GM23338 (cell line): ENCODE results near the gene MAGI3. TPM values are rescaled to one million over a fixed set of nuclear protein-coding genes. Genes with fewer than 3 reads are reported as not detected.

Experiments used
- ATAC-seq: fragments of 200-7000 bp; cut with Tn5 transposase; 3 replicates; pipeline ENCODE4 v1.9.1; 2020
- DNase-seq: peaks from one replicate; pipeline ENCODE4 v3.0.0-alpha.2; 2015; ENCODE audit warnings: low spot score
- H2AFZ ChIP-seq: fragments of 200-600 bp; sonication (generic); 2 replicates; pipeline ENCODE4 v1.8.0; 2016; ENCODE audit warnings: antibody characterized with exemption, mild to moderate bottlenecking, moderate library complexity
- H3F3A ChIP-seq: fragments of 200-600 bp; sonication (generic); replicated peaks from 2 replicates; pipeline ENCODE4 v1.8.0; 2017; ENCODE audit warnings: antibody characterized with exemption, mixed run types, low read depth
- H3K27ac ChIP-seq: fragments of 200-600 bp; sonication (generic); 2 replicates; pipeline ENCODE4 v1.6.1; 2016; ENCODE audit warnings: low read depth
- H3K27me3 ChIP-seq: fragments of 200-600 bp; sonication (generic); 2 replicates; pipeline ENCODE4 v1.8.0; 2016; ENCODE audit warnings: mild to moderate bottlenecking, mixed run types, moderate library complexity; ENCODE audit not compliant: insufficient read depth
- H3K36me3 ChIP-seq: fragments of 200-600 bp; sonication (generic); 2 replicates; pipeline ENCODE4 v1.8.0; 2016; ENCODE audit warnings: mild to moderate bottlenecking; ENCODE audit not compliant: insufficient read depth
- H3K4me1 ChIP-seq: fragments of 200-600 bp; sonication (generic); 2 replicates; pipeline ENCODE4 v1.8.0; 2016; ENCODE audit warnings: mild to moderate bottlenecking, moderate library complexity; ENCODE audit not compliant: insufficient read depth
- H3K4me2 ChIP-seq: fragments of 200-600 bp; sonication (generic); 2 replicates; pipeline ENCODE4 v1.7.1; 2017; ENCODE audit warnings: mixed run types
- H3K4me3 ChIP-seq: fragments of 200-600 bp; sonication (generic); 2 replicates; pipeline ENCODE4 v1.6.1; 2016; ENCODE audit warnings: mixed run types
- H3K79me2 ChIP-seq: fragments of 200-600 bp; sonication (generic); replicated peaks from 2 replicates; pipeline ENCODE4 v1.8.0; 2017; ENCODE audit warnings: mild to moderate bottlenecking; ENCODE audit not compliant: insufficient read depth
- H3K9me2 ChIP-seq: fragments of 200-600 bp; sonication (generic); 2 replicates; pipeline ENCODE4 v1.8.0; 2017; ENCODE audit not compliant: insufficient read depth
- H4K20me1 ChIP-seq: fragments of 200-600 bp; sonication (generic); replicated peaks from 2 replicates; pipeline ENCODE4 v1.8.0; 2017; ENCODE audit warnings: mild to moderate bottlenecking; ENCODE audit not compliant: insufficient read depth
- H3K27ac Mint-ChIP-seq: 2 replicates; pipeline ENCODE4 v1.8.0; 2020; ENCODE audit warnings: inconsistent platforms, mild to moderate bottlenecking, moderate library complexity, mixed read lengths
- H3K27me3 Mint-ChIP-seq: 3 replicates; pipeline ENCODE4 v1.8.0; 2022; ENCODE audit warnings: low read depth, mild to moderate bottlenecking, moderate library complexity, mixed read lengths, inconsistent platforms; ENCODE audit not compliant: insufficient read depth, poor library complexity
- H3K36me3 Mint-ChIP-seq: 3 replicates; pipeline ENCODE4 v1.8.0; 2021; ENCODE audit warnings: low read depth, mild to moderate bottlenecking, inconsistent platforms, moderate library complexity, mixed read lengths
- H3K4me1 Mint-ChIP-seq: 3 replicates; pipeline ENCODE4 v1.8.0; 2020; ENCODE audit warnings: mild to moderate bottlenecking, inconsistent platforms, mixed read lengths
- H3K4me3 Mint-ChIP-seq: 3 replicates; pipeline ENCODE4 v1.8.0; 2021; ENCODE audit warnings: moderate library complexity, mild to moderate bottlenecking, inconsistent platforms, mixed read lengths
- H3K9me3 Mint-ChIP-seq: 3 replicates; pipeline ENCODE4 v1.8.0; 2020; ENCODE audit warnings: moderate library complexity, mild to moderate bottlenecking, inconsistent platforms, mixed read lengths
- CREB1 ChIP-seq: fragments of 250-450 bp; sonication (Bioruptor Pico); IDR thresholded peaks from 2 replicates; pipeline ENCODE4 v1.5.0; 2020; ENCODE audit warnings: low read depth, mild to moderate bottlenecking, moderate library complexity
- EZH2 ChIP-seq: fragments of 200-600 bp; sonication (generic); IDR thresholded peaks from one replicate; pipeline ENCODE4 v1.8.0; 2017; ENCODE audit warnings: antibody characterized with exemption, mild to moderate bottlenecking, low read depth; ENCODE audit not compliant: unreplicated experiment
- EZH2phosphoT487 ChIP-seq: fragments of 200-600 bp; sonication (generic); IDR thresholded peaks from one replicate; pipeline ENCODE4 v1.8.1; 2018; ENCODE audit warnings: antibody characterized with exemption; ENCODE audit not compliant: unreplicated experiment
- JUNB ChIP-seq: IDR thresholded peaks from one replicate; pipeline ENCODE4 v1.6.1; 2016; ENCODE audit warnings: antibody characterized with exemption; ENCODE audit not compliant: unreplicated experiment
- NANOG ChIP-seq: IDR thresholded peaks from 2 replicates; pipeline ENCODE4 v1.6.1; 2016; ENCODE audit warnings: antibody characterized with exemption, borderline replicate concordance
- POLR2AphosphoS5 ChIP-seq: IDR thresholded peaks from 2 replicates; pipeline ENCODE4 v1.6.1; 2016; ENCODE audit warnings: antibody characterized with exemption, low read depth
- STAT1 ChIP-seq: IDR thresholded peaks from one replicate; pipeline ENCODE4 v1.6.1; 2016; ENCODE audit warnings: antibody characterized with exemption; ENCODE audit not compliant: unreplicated experiment
- ZNF114 ChIP-seq: fragments of 250-450 bp; sonication (Bioruptor Pico); IDR thresholded peaks from 2 replicates; pipeline ENCODE4 v1.5.0; 2020; ENCODE audit warnings: mild to moderate bottlenecking, moderate library complexity
- ZNF331 ChIP-seq: fragments of 250-450 bp; sonication (Bioruptor Pico); IDR thresholded peaks from 2 replicates; pipeline ENCODE4 v1.5.0; 2020; ENCODE audit warnings: low read depth, mild to moderate bottlenecking, moderate library complexity
- polyA plus RNA-seq: library from polyadenylated mRNA; unstranded; fragments of >200 nt; fragmentation: Nextera tagmentation; extraction: Ambion mirVana; gene quantifications from 2 replicates; pipeline ENCODE4 v1.2.1, GENCODE V29; 2016
- total RNA-seq: library from RNA; depleted of rRNA; stranded (reverse); fragments of >200 nt; shearing (Covaris generic); gene quantifications from 2 replicates; pipeline ENCODE4 v1.2.3, GENCODE V29; 2014
- TF ChIP-seq, protein P1 (sequence below): IDR thresholded peaks from one replicate; pipeline ENCODE4 v1.6.1; 2018; ENCODE audit warnings: antibody characterized with exemption; ENCODE audit not compliant: unreplicated experiment
- TF ChIP-seq, protein P2 (sequence below): fragments of 250-450 bp; sonication (Bioruptor Pico); IDR thresholded peaks from 2 replicates; pipeline ENCODE4 v1.5.0; 2020; ENCODE audit warnings: mild to moderate bottlenecking, moderate library complexity
- TF ChIP-seq, protein P3 (sequence below): IDR thresholded peaks from 2 replicates; pipeline ENCODE4 v1.6.1; 2016; ENCODE audit warnings: antibody characterized with exemption

MAGI3 gene
- total and polyA plus RNA-seq, 2 experiments from 2014 or later: 3.9 to 10.0 TPM

DNA sequence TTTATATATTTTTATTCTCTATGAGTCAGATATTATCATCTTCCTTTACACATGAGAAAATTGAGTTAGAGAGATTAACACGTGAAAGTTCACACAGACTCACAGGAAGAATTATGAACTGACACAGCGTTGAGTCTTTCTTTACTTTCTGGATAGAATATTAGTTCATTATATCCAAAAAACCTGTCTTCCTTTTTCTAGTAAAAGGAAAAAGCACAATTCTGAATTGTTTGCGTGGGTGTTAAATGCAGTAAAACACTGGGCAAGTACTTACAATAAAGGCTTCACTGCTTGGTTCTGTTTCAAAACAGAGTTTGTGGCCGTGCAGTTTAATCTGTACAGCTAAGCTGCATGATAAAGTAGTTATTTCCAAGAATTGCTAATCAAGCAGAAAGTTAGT lies 10.8 kb downstream of the MAGI3 start:
- Histone ChIP-seq H3K27ac (no peak overlapping the region), H3K79me2 (peaks cover 17% of the 10 kb centered on the region; the same call in 1 of the 2 replicates), H3K9me2 (no peaks in the 10 kb centered on the region), H4K20me1 (no peaks in the 10 kb centered on the region), H3K4me2 (no peak overlapping the region), H3K36me3 (no peaks in the 10 kb centered on the region), H3F3A (no peaks in the 10 kb centered on the region), H2AFZ (no peak overlapping the region), H3K27me3 (no peaks in the 10 kb centered on the region), H3K4me3 (no peak overlapping the region), H3K4me1 (0 out of 2 replicates have a peak, but pooled peaks cover 5% of the 10 kb centered on the region)
- TF ChIP-seq POLR2AphosphoS5 (no peak), ZNF331 (no peak), CREB1 (CRISPR knock-in tag) (no peak), ZNF114 (CRISPR knock-in tag) (no peak)
- TF ChIP-seq, protein P1, sequence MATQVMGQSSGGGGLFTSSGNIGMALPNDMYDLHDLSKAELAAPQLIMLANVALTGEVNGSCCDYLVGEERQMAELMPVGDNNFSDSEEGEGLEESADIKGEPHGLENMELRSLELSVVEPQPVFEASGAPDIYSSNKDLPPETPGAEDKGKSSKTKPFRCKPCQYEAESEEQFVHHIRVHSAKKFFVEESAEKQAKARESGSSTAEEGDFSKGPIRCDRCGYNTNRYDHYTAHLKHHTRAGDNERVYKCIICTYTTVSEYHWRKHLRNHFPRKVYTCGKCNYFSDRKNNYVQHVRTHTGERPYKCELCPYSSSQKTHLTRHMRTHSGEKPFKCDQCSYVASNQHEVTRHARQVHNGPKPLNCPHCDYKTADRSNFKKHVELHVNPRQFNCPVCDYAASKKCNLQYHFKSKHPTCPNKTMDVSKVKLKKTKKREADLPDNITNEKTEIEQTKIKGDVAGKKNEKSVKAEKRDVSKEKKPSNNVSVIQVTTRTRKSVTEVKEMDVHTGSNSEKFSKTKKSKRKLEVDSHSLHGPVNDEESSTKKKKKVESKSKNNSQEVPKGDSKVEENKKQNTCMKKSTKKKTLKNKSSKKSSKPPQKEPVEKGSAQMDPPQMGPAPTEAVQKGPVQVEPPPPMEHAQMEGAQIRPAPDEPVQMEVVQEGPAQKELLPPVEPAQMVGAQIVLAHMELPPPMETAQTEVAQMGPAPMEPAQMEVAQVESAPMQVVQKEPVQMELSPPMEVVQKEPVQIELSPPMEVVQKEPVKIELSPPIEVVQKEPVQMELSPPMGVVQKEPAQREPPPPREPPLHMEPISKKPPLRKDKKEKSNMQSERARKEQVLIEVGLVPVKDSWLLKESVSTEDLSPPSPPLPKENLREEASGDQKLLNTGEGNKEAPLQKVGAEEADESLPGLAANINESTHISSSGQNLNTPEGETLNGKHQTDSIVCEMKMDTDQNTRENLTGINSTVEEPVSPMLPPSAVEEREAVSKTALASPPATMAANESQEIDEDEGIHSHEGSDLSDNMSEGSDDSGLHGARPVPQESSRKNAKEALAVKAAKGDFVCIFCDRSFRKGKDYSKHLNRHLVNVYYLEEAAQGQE: no peak
- Mint-ChIP-seq H3K27ac (no peak overlapping the region), H3K4me3 (no peak overlapping the region), H3K36me3 (no peaks in the 10 kb centered on the region), H3K4me1 (peaks cover 11% of the 10 kb centered on the region; the same call in 2 of the 3 replicates), H3K9me3 (no peaks in the 10 kb centered on the region), H3K27me3 (peaks cover under 1% of the 10 kb centered on the region)
- no peak for ATAC-seq
- DNase-seq: no peak

DNA sequence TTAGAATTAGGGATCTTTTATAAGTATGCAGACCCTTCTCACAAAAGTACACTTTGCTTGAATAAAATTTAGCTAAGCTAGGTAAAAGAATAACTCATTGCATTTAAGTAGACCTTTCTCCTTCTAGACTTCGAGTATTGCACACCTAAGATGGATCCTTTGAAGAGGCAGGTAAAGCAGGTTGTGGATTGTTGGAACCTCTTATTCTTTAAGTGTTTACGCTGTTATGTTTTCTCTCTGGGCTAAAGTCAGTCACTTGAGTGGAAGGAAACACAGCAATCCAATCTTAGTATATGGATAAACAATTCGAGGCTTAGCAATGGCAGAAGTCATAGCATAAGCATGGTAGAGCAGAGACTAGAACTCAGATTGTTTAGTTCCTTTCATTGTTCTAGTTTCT lies 11.4 kb downstream of the MAGI3 start:
- no peaks in the 10 kb centered on the region for H3K9me3 Mint-ChIP-seq
- Histone ChIP-seq H3K4me1 (0 out of 2 replicates have a peak, but pooled peaks cover 5% of the 10 kb centered on the region), H3K36me3 (no peaks in the 10 kb centered on the region), H3K4me3 (no peak overlapping the region), H3K27me3 (no peaks in the 10 kb centered on the region), H3K9me2 (no peaks in the 10 kb centered on the region), H4K20me1 (no peaks in the 10 kb centered on the region), H3K4me2 (no peak overlapping the region), H3K27ac (no peak overlapping the region), H3K79me2 (peaks cover 17% of the 10 kb centered on the region; the same call in 1 of the 2 replicates), H2AFZ (no peak overlapping the region), H3F3A (no peaks in the 10 kb centered on the region)
- H3K4me1 Mint-ChIP-seq: peaks cover 11% of the 10 kb centered on the region; the same call in 2 of the 3 replicates
- no peak overlapping the region for H3K4me3 Mint-ChIP-seq
- no peak overlapping the region for H3K27ac Mint-ChIP-seq
- DNase-seq: no peak
- TF ChIP-seq STAT1 (no peak), ZNF331 (no peak), POLR2AphosphoS5 (no peak), CREB1 (CRISPR knock-in tag) (no peak), NANOG (no peak), JUNB (no peak), EZH2 (no peak), EZH2phosphoT487 (no peak), ZNF114 (CRISPR knock-in tag) (no peak)
- TF ChIP-seq, protein P2, sequence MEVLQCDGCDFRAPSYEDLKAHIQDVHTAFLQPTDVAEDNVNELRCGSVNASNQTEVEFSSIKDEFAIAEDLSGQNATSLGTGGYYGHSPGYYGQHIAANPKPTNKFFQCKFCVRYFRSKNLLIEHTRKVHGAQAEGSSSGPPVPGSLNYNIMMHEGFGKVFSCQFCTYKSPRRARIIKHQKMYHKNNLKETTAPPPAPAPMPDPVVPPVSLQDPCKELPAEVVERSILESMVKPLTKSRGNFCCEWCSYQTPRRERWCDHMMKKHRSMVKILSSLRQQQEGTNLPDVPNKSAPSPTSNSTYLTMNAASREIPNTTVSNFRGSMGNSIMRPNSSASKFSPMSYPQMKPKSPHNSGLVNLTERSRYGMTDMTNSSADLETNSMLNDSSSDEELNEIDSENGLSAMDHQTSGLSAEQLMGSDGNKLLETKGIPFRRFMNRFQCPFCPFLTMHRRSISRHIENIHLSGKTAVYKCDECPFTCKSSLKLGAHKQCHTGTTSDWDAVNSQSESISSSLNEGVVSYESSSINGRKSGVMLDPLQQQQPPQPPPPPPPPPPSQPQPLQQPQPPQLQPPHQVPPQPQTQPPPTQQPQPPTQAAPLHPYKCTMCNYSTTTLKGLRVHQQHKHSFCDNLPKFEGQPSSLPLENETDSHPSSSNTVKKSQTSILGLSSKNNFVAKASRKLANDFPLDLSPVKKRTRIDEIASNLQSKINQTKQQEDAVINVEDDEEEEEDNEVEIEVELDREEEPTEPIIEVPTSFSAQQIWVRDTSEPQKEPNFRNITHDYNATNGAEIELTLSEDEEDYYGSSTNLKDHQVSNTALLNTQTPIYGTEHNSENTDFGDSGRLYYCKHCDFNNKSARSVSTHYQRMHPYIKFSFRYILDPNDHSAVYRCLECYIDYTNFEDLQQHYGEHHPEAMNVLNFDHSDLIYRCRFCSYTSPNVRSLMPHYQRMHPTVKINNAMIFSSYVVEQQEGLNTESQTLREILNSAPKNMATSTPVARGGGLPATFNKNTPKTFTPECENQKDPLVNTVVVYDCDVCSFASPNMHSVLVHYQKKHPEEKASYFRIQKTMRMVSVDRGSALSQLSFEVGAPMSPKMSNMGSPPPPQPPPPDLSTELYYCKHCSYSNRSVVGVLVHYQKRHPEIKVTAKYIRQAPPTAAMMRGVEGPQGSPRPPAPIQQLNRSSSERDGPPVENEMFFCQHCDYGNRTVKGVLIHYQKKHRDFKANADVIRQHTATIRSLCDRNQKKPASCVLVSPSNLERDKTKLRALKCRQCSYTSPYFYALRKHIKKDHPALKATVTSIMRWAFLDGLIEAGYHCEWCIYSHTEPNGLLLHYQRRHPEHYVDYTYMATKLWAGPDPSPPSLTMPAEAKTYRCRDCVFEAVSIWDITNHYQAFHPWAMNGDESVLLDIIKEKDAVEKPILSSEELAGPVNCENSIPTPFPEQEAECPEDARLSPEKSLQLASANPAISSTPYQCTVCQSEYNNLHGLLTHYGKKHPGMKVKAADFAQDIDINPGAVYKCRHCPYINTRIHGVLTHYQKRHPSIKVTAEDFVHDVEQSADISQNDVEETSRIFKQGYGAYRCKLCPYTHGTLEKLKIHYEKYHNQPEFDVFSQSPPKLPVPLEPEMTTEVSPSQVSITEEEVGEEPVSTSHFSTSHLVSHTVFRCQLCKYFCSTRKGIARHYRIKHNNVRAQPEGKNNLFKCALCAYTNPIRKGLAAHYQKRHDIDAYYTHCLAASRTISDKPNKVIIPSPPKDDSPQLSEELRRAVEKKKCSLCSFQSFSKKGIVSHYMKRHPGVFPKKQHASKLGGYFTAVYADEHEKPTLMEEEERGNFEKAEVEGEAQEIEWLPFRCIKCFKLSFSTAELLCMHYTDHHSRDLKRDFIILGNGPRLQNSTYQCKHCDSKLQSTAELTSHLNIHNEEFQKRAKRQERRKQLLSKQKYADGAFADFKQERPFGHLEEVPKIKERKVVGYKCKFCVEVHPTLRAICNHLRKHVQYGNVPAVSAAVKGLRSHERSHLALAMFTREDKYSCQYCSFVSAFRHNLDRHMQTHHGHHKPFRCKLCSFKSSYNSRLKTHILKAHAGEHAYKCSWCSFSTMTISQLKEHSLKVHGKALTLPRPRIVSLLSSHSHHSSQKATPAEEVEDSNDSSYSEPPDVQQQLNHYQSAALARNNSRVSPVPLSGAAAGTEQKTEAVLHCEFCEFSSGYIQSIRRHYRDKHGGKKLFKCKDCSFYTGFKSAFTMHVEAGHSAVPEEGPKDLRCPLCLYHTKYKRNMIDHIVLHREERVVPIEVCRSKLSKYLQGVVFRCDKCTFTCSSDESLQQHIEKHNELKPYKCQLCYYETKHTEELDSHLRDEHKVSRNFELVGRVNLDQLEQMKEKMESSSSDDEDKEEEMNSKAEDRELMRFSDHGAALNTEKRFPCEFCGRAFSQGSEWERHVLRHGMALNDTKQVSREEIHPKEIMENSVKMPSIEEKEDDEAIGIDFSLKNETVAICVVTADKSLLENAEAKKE (CRISPR knock-in tag): no peak
- TF ChIP-seq, protein P3, sequence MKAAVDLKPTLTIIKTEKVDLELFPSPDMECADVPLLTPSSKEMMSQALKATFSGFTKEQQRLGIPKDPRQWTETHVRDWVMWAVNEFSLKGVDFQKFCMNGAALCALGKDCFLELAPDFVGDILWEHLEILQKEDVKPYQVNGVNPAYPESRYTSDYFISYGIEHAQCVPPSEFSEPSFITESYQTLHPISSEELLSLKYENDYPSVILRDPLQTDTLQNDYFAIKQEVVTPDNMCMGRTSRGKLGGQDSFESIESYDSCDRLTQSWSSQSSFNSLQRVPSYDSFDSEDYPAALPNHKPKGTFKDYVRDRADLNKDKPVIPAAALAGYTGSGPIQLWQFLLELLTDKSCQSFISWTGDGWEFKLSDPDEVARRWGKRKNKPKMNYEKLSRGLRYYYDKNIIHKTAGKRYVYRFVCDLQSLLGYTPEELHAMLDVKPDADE: no peak
- no peaks in the 10 kb centered on the region for H3K36me3 Mint-ChIP-seq
- no peaks in the 10 kb centered on the region for H3K27me3 Mint-ChIP-seq
- ATAC-seq: no peak
